Endometrial microvascular endothelial cells (primary cell): Measurements from ENCODE around the gene REG1A. TPM values are rescaled to one million over a fixed set of nuclear protein-coding genes. Genes with fewer than 3 reads are reported as not detected.

Source experiments
- in situ Hi-C: cut with HindIII; loops from 2 replicates; pipeline ENCODE4 v1.10.0; 2017; ENCODE audit warnings: low sequenced_read_pairs, low pct_unique_long_range_greater_than_20kb; ENCODE audit errors: inconsistent ontology term
- total RNA-seq: library from RNA; depleted of rRNA; stranded (reverse); fragments of >200 nt; gene quantifications from one replicate; pipeline ENCODE4 v1.2.3, GENCODE V29; 2015; ENCODE audit errors: inconsistent ontology term

REG1A gene
- total RNA-seq, 1 donor from 2014 or later: not detected

DNA sequence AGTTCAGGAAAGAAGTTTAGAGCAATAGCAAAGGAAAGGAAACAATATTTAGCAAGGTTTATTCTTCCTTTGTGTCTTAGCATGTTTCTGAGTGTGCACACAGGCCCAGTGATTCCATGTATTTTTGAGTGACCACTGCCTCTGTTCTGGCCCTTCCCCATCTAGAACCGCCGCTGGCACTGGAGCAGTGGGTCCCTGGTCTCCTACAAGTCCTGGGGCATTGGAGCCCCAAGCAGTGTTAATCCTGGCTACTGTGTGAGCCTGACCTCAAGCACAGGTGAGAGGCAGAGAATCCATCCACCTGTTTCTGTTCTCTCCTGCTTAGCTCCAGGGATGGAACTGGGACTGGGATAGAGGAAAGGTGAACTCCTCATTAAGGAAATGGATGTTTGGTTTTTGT, 2.4 kb downstream of the REG1A start:
- in situ Hi-C loops: no loop called here

DNA sequence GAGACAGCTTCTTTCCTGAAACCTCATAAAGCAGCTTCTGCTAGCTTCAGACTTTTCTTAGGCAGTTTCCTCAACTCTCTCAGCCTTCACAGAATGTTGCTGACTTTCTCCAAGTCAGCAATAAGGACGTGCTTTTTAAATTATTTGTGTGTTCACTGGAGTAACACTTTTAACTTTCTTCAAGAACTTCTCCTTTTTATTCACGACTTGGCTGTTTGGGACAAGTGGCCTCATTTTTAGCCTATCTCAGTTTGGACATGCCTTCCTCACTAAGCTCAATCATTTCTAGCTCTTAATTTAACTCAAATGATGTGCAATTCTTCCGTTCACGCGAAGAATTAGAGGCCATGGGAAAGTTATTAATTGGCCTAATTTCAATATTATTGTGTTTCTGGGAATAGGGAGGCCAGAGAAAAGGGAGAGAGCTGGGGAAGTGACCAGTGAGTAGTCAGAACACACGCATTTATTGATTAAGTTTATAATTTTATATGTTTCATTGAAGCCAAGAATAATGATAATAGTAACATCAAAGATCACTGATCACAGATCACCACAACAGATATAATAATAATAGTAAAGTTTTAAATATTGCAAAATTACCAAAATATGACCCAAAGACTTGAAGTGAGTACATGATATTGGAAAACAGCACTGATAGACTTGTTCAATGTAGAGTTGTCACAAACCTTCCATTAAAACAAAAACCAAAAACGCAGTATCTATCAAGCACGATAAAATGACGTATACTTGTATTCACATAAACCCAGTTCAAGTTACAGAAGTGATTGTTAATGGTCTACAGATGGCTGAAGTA, 4.8 kb downstream of the REG1A start:
- in situ Hi-C loops: no loop called here

DNA sequence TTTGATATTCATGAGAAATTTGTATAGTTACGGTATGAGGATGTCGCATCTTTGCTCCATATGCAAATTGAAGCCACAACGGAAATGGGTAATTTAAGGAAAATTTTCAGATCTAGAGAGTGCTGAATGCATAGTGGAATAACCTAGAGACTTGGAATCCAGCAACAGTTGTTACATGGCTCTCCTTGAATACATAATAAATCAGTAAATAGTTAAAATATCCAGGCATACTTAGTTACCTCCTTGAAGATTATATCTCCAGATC, 5.4 kb downstream of the REG1A start:
- in situ Hi-C loops: no loop called here

GRCh38 chr2:79128406-79128805, 8.1 kb downstream of the REG1A start:
- in situ Hi-C loops: no loop called here

DNA sequence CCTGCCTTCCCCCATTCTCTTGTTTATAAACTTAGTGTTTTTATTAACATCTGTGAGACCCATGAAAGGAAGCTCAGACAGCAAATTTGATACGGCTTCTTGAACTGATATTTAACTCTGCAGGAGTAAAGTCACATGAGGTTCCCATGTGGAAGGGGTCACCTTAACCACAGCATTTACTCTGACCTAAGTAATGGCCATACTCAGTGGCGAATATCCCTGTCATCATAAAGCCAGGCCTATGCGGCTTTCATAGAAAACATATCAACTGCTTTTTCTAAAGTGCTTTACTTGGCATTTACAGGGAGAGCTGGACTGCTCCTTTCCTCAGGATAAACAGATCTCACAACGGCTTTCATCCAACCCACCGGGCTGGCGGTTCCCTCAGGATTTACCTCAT, 9.0 kb downstream of the REG1A start:
- in situ Hi-C loops: no loop called here

DNA sequence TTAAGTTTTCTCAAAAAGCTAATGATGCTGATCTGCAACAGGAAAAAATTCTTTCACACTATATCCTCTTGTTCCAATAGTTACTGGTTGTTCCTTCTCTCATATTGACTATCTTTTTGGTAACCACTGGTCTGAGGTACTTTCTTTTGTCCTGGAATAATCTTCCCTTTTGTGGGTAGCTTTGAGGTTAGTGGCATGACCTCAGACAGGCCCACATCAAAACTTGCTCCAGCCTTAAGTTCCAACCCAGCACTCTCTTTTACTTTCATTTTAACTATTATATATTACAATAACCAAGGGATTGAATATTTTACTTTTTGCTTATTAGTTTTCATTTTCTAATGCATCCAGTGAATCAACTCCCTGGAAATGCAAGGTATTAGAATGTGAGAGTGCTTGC, 9.5 kb downstream of the REG1A start:
- in situ Hi-C loops: no loop called here

GRCh38 chr2:79131687-79132086, 11.4 kb downstream of the REG1A start:
- in situ Hi-C loops: no loop called here

DNA sequence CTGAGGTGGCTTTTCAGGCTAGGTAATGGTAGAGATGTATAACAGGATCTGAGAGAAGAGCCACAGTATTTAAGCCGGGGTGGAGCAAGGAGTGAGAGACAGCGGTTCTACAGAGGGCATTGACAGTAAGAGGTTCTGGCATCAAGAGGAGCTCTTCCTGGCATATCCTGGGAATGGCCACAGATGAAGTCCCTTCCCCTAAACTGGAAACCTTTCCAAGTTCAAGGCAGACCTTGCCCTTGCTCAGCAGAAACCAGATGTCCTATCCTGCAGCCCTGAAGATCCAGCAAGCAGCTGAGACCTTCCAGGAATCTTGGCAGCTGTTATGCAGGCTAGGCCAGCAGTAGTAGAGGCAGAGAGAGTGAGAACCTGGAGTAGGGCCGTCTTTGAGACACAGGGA, 18.1 kb downstream of the REG1A start:
- in situ Hi-C loops: no loop called here

DNA sequence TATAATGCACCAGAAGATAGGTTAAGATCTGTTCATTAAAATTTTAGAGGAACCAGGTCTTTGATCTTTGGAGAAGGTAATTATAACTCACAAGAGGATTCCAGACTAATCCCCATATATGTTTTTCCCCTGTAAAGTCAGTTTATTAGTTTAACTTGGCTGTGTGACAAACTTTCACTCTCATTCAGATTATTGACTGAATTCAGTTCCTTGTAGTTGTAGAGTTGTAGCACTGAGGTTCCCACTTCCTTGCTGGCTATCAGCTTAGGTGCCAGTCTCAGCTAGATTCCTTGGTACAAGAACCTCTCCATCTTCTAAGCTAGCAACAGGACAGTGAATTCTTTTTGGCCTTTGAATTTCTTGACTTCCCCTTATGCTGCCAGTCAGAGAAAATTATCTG, 19.1 kb downstream of the REG1A start:
- in situ Hi-C loops: no loop called here

DNA sequence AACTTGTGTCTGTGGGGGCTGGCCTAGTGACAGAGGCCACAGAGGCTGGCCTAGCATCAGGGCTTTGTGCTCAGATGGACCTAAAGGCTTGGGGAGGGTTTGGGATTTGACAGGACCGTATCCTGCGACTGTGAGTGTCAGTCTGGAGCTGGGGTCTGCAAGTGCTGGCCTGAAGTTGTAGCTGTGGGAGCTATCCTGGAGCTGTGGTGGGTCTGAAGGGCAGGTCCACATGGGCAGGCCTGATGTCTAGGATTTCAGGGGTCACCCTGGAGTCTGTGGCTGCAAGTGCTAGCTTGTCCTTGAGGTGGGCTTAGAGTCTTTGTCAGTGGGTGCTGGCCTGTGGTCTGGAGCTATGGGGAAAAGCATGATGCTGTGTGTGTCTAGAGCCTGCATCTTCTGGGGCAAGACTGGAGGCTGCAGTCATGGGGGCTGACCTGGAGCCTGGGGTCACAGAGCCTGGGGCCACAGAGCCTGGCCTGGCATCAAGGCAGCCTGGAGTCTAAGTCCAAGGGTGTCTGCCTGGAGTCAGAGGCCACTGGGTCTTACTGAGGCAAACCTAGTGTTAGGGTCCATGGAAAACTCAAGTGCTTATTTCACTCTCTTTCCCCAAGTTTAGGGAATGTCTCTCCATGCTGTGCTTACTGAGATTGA, 35.7 kb downstream of the REG1A start:
- in situ Hi-C loops: no loop called here

GRCh38 chr2:79159030-79159429, 38.7 kb downstream of the REG1A start:
- in situ Hi-C loops: no loop called here

DNA sequence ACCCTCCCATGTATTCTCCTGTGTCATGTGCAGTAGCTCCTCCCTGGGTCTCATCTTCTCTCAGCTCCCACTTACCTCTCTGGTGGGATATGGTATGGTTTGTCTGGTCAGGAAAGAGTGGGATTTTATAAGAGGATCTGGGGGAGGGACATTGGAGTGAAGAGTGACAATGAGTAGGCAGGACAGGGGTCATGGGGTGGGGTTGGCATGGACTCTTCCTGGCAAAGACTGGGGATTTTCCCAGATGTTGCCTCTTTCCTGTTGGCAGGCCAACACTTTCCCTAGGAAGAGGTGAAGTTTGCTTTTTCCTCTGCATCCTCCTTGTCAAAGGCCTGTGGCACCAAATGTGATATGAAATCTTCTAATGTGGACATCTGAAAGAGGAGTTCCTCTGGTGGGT, 39.4 kb downstream of the REG1A start, which contains the start of gene REG3A:
TSS of gene REG3A (minus strand) at position 101 of the 400 bp plus-strand sequence. CDS start 348 bp downstream, outside the sequence.
- in situ Hi-C loops: no loop called here

DNA sequence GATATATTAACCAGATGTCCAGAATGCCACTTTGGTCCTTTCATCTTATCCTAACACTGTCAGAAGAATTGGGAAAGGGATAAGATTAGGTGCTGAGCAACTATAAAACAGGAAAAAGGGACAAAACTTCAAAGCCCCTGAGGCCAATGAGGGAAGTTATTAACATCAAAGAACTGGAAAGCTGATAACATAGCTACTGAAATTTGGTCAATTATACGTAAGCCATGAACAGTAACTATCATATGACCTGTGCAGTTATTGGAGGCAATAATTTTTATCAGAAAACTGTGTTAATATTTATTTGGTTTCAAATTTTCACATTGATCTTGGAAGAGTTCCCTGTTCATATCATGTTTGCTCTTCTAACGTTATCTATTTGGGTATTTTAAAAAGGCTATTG, 41.8 kb downstream of the REG1A start:
- in situ Hi-C loops: no loop called here

DNA sequence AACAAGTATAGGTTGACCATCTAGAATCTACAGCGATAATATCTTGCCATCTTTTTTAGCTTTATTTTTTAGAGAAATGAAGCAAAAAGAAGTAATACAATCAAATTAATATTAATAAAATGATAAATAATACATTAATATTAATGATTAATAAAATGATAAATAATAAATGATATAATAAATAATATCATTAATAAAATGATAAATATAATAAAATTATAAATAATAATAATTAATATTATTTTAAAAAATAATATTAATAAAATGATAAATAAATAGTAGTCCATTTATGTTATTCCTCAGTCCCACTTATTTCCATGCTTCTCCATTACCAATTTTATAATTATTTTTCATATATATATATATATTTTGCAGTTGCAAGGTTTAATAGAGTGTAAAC, 42.5 kb downstream of the REG1A start:
- in situ Hi-C loops: no loop called here

GRCh38 chr2:79171348-79171958, 51.2 kb downstream of the REG1A start:
- in situ Hi-C loops: no loop called here

Other genes with a start within 250 kb of the REG1A start
- gene REG3G, start 94.8 kb upstream of the REG1A start, total RNA-seq: not detected
- not detected for gene REG1B, start 32.5 kb upstream of the REG1A start, total RNA-seq
- gene REG3A, start 39.3 kb downstream of the REG1A start, total RNA-seq: not detected